ENCODE results near the gene LRP11. TPM values are rescaled to one million over a fixed set of nuclear protein-coding genes. Genes with fewer than 3 reads are reported as not detected.

The LRP11 gene
- total and polyA plus RNA-seq, 2 of the 13 experiments (the other 11 are each of a cell fraction or from before 2014, with no cell fraction given), result 32.4 to 48.9 TPM

GRCh38 chr6:149860834-149861602 lies 3.1 kb downstream of the LRP11 start (continued):
- TF ChIP-seq, protein P1, sequence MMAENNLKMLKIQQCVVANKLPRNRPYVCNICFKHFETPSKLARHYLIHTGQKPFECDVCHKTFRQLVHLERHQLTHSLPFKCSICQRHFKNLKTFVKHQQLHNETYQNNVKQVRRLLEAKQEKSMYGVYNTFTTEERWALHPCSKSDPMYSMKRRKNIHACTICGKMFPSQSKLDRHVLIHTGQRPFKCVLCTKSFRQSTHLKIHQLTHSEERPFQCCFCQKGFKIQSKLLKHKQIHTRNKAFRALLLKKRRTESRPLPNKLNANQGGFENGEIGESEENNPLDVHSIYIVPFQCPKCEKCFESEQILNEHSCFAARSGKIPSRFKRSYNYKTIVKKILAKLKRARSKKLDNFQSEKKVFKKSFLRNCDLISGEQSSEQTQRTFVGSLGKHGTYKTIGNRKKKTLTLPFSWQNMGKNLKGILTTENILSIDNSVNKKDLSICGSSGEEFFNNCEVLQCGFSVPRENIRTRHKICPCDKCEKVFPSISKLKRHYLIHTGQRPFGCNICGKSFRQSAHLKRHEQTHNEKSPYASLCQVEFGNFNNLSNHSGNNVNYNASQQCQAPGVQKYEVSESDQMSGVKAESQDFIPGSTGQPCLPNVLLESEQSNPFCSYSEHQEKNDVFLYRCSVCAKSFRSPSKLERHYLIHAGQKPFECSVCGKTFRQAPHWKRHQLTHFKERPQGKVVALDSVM (CRISPR knock-in tag; IDR thresholded peaks at IDR 0.05), result peak; percentile 56
- TF ChIP-seq RBM22 (optimal IDR thresholded peaks at IDR 0.05; ENCODE audit: low read length), result no peak
- no peak for TF ChIP-seq SOX6 (IDR thresholded peaks at IDR 0.05)
- TF ChIP-seq SOX6 (CRISPR knock-in tag; IDR thresholded peaks at IDR 0.05), result peak; percentile 93

DNA sequence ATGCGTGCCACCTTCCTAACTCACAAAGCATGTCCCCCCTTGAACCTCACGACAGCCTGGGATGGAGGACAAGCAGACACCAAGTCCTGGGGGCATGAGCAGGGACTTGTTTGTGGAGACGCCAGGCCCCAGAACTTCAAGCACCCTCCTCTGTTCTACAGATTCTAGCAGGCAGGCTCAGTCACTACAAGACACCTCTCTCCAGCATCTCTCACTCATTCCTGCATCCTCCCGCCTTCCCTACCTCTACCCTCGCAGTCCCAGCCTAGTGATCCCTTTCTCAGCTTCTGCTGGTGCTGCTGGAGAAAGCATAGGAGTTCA lies 3.7 kb downstream of the LRP11 start:
- peak overlapping the region; percentile 47 to 93 (median 66) for H3K4me3 ChIP-seq (replicated peaks in 1 of 3; ENCODE audit: insufficient read depth in 1 of 3, low read depth in 2 of 3, low read length in 3 of 3)
- peaks cover 16% of the 10 kb centered on the region; the same call in 1 of the 2 replicates for H4K20me1 ChIP-seq (ENCODE audit: insufficient read depth, low read length)
- ChIA-PET POLR2A (interaction anchor here (7.4 kb wide), 1 partner anchor 14 kb away, joined by 56 read pairs; no protein-coding TSS in a partner anchor), CTCF (ENCODE audit: low intra/inter-chr PET ratio, low total read pairs) (no interaction called here)
- peak overlapping the region; percentile 88 for H3K4me2 ChIP-seq (ENCODE audit: low read depth, low read length)
- H2AFZ ChIP-seq (ENCODE audit: low read length), result no peak overlapping the region
- ATAC-seq (no peak), DNase-seq (ENCODE audit: low spot score) (no peak), FAIRE-seq (no peak)
- intact Hi-C loops (cut with micrococcal nuclease; ENCODE audit: unreplicated experiment), result loop anchor here (1.0 to 5.0 kb wide), 3 partner anchors 13 to 113 kb away; partner anchors contain the start of genes NUP43 and PCMT1
- no peaks in the 10 kb centered on the region for H3K9me3 ChIP-seq (ENCODE audit: low read length)
- 7% methylated on average over 5 of the region's 5 CpGs for WGBS (ENCODE audit: low lambda C conversion rate)
- no TSS peak for BruUV-seq (replicated peaks)
- H3K79me2 ChIP-seq (ENCODE audit: insufficient read depth, low read length), result peaks cover 36% of the 10 kb centered on the region
- H3K27me3 ChIP-seq (ENCODE audit: control insufficient read depth in 1 of 2, insufficient read depth in 2 of 2, low read length in 2 of 2), result no peaks in the 10 kb centered on the region
- H3K4me1 ChIP-seq (ENCODE audit: insufficient read depth, low read length), result peaks cover 61% of the 10 kb centered on the region
- peak overlapping the region; percentile 76 for H3K9ac ChIP-seq (ENCODE audit: insufficient read depth, low read depth, low read length)
- no peaks in the 10 kb centered on the region for H3K36me3 ChIP-seq (replicated peaks in 1 of 2; ENCODE audit: control insufficient read depth in 1 of 2, insufficient read depth in 2 of 2, low read length in 2 of 2)
- peak overlapping the region; percentile 88 for H3K27ac ChIP-seq (ENCODE audit: extremely low read length, insufficient read depth, low read length)
- in situ Hi-C loops (cut with HindIII; ENCODE audit: extremely low pct_ligation_motif_present, low pct_unique_long_range_greater_than_20kb), result no loop called here
- TF ChIP-seq, protein P2, sequence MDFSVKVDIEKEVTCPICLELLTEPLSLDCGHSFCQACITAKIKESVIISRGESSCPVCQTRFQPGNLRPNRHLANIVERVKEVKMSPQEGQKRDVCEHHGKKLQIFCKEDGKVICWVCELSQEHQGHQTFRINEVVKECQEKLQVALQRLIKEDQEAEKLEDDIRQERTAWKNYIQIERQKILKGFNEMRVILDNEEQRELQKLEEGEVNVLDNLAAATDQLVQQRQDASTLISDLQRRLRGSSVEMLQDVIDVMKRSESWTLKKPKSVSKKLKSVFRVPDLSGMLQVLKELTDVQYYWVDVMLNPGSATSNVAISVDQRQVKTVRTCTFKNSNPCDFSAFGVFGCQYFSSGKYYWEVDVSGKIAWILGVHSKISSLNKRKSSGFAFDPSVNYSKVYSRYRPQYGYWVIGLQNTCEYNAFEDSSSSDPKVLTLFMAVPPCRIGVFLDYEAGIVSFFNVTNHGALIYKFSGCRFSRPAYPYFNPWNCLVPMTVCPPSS (IDR thresholded peaks at IDR 0.05), result no peak
- TF ChIP-seq IRF9 (CRISPR knock-in tag; IDR thresholded peaks at IDR 0.05; ENCODE audit: borderline replicate concordance) (0 out of 2 replicates have a peak, but pooled peaks have one; percentile 10), MTA3 (CRISPR knock-in tag; IDR thresholded peaks at IDR 0.05) (no peak), SYNCRIP (IDR thresholded peaks at IDR 0.05; ENCODE audit: insufficient read depth, low read depth, low read length) (no peak), SPEN (CRISPR knock-in tag; IDR thresholded peaks at IDR 0.05; ENCODE audit: low read depth) (0 out of 2 replicates have a peak, but pooled peaks have one; percentile 3), ZNF530 (CRISPR knock-in tag; IDR thresholded peaks at IDR 0.05; ENCODE audit: low read depth) (no peak), SP4 (CRISPR knock-in tag; IDR thresholded peaks at IDR 0.05) (peak; percentile 42; the same call in 1 of the 2 replicates)
- TF ChIP-seq, protein P3, sequence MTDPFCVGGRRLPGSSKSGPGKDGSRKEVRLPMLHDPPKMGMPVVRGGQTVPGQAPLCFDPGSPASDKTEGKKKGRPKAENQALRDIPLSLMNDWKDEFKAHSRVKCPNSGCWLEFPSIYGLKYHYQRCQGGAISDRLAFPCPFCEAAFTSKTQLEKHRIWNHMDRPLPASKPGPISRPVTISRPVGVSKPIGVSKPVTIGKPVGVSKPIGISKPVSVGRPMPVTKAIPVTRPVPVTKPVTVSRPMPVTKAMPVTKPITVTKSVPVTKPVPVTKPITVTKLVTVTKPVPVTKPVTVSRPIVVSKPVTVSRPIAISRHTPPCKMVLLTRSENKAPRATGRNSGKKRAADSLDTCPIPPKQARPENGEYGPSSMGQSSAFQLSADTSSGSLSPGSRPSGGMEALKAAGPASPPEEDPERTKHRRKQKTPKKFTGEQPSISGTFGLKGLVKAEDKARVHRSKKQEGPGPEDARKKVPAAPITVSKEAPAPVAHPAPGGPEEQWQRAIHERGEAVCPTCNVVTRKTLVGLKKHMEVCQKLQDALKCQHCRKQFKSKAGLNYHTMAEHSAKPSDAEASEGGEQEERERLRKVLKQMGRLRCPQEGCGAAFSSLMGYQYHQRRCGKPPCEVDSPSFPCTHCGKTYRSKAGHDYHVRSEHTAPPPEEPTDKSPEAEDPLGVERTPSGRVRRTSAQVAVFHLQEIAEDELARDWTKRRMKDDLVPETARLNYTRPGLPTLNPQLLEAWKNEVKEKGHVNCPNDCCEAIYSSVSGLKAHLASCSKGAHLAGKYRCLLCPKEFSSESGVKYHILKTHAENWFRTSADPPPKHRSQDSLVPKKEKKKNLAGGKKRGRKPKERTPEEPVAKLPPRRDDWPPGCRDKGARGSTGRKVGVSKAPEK (CRISPR knock-in tag; IDR thresholded peaks at IDR 0.05; ENCODE audit: borderline replicate concordance), result 0 out of 2 replicates have a peak, but pooled peaks have one; percentile 11
